H9 (cell line): ENCODE data around the gene BCAS3. TPM values are rescaled to one million over a fixed set of nuclear protein-coding genes. Genes with fewer than 3 reads are reported as not detected.

ENCODE experiments used
- DNase-seq: peaks from one replicate; pipeline ENCODE4 v3.0.0-alpha.2; 2017
- H2AFZ ChIP-seq: one replicate; pipeline ENCODE4 v1.6.1; 2013; ENCODE audit warnings: mild to moderate bottlenecking, low read length, control low read depth, moderate library complexity
- H2AK5ac ChIP-seq: 2 replicates; pipeline ENCODE4 v1.6.1; 2013; ENCODE audit warnings: low read length, control low read depth, mixed read lengths; ENCODE audit not compliant: insufficient read length
- H2BK120ac ChIP-seq: one replicate; pipeline ENCODE4 v1.6.1; 2013; ENCODE audit warnings: low read depth, mild to moderate bottlenecking, low read length, control low read depth, inconsistent platforms; ENCODE audit not compliant: poor library complexity, severe bottlenecking
- H2BK12ac ChIP-seq: 2 replicates; pipeline ENCODE4 v1.6.1; 2013; ENCODE audit warnings: low read length, control low read depth, mixed read lengths, low read depth; ENCODE audit not compliant: insufficient read length
- H2BK15ac ChIP-seq: 2 replicates; pipeline ENCODE4 v1.6.1; 2013; ENCODE audit warnings: low read depth, low read length, control low read depth
- H2BK20ac ChIP-seq: one replicate; pipeline ENCODE4 v1.6.1; 2013; ENCODE audit warnings: low read depth, mild to moderate bottlenecking, low read length, control low read depth, inconsistent platforms; ENCODE audit not compliant: poor library complexity, severe bottlenecking
- H2BK5ac ChIP-seq: 2 replicates; pipeline ENCODE4 v1.6.1; 2013; ENCODE audit warnings: low read length, control low read depth, mixed read lengths; ENCODE audit not compliant: insufficient read length
- H3K14ac ChIP-seq: 2 replicates; pipeline ENCODE4 v1.6.1; 2013; ENCODE audit warnings: low read length, control low read depth; ENCODE audit not compliant: insufficient read depth
- H3K18ac ChIP-seq: 2 replicates; pipeline ENCODE4 v1.6.1; 2013; ENCODE audit warnings: low read depth, mild to moderate bottlenecking, mixed read lengths, low read length, control low read depth; ENCODE audit not compliant: insufficient read length
- H3K23ac ChIP-seq: 2 replicates; pipeline ENCODE4 v1.6.1; 2013; ENCODE audit warnings: low read length, control low read depth, mixed read lengths, low read depth; ENCODE audit not compliant: insufficient read length
- H3K23me2 ChIP-seq: 2 replicates; pipeline ENCODE4 v1.6.1; 2013; ENCODE audit warnings: low read depth, mild to moderate bottlenecking, mixed read lengths, low read length, control low read depth; ENCODE audit not compliant: insufficient read length, poor library complexity, severe bottlenecking
- H3K27ac ChIP-seq: 2 replicates; pipeline ENCODE4 v1.5.1; 2013; ENCODE audit warnings: low read length, control low read depth, mixed read lengths, low read depth; ENCODE audit not compliant: insufficient read length
- H3K27me3 ChIP-seq: 2 replicates; pipeline ENCODE4 v1.6.1; 2013; ENCODE audit warnings: low read length, control low read depth, inconsistent platforms; ENCODE audit not compliant: insufficient read depth
- H3K4ac ChIP-seq: 2 replicates; pipeline ENCODE4 v1.6.1; 2013; ENCODE audit warnings: low read depth, mild to moderate bottlenecking, control low read depth, inconsistent platforms, low read length, moderate library complexity
- H3K4me1 ChIP-seq: 2 replicates; pipeline ENCODE4 v1.6.1; 2013; ENCODE audit warnings: low read length, control low read depth, inconsistent platforms; ENCODE audit not compliant: insufficient read depth
- H3K4me2 ChIP-seq: 2 replicates; pipeline ENCODE4 v1.6.1; 2013; ENCODE audit warnings: low read length, control low read depth, mixed read lengths; ENCODE audit not compliant: insufficient read length, insufficient read depth
- H3K56ac ChIP-seq: 2 replicates; pipeline ENCODE4 v1.6.1; 2013; ENCODE audit warnings: low read depth, mild to moderate bottlenecking, mixed read lengths, low read length, control low read depth; ENCODE audit not compliant: insufficient read length
- H3K79me1 ChIP-seq: 2 replicates; pipeline ENCODE4 v1.6.1; 2013; ENCODE audit warnings: low read depth, mild to moderate bottlenecking, moderate library complexity, low read length, control low read depth, inconsistent platforms; ENCODE audit not compliant: insufficient read depth, poor library complexity, severe bottlenecking
- H3K79me2 ChIP-seq: 2 replicates; pipeline ENCODE4 v1.6.1; 2013; ENCODE audit warnings: low read length, control low read depth, inconsistent platforms; ENCODE audit not compliant: insufficient read depth
- H3K9ac ChIP-seq: 2 replicates; pipeline ENCODE4 v1.6.1; 2013; ENCODE audit warnings: low read length, control low read depth, mixed read lengths; ENCODE audit not compliant: insufficient read length; ENCODE audit errors: extremely low read depth
- H3K9me3 ChIP-seq: one replicate; pipeline ENCODE4 v1.6.1; 2013; ENCODE audit warnings: low read depth, low read length, inconsistent platforms; ENCODE audit not compliant: control insufficient read depth
- H3T11ph ChIP-seq: one replicate; pipeline ENCODE4 v1.6.1; 2013; ENCODE audit warnings: mild to moderate bottlenecking, low read length, control low read depth, inconsistent platforms
- H4K20me1 ChIP-seq: one replicate; pipeline ENCODE4 v1.6.1; 2013; ENCODE audit not compliant: control insufficient read depth, insufficient read length, insufficient read depth
- H4K5ac ChIP-seq: 2 replicates; pipeline ENCODE4 v1.6.1; 2013; ENCODE audit warnings: low read depth, mild to moderate bottlenecking, mixed read lengths, low read length, control low read depth; ENCODE audit not compliant: insufficient read length
- H4K8ac ChIP-seq: replicated peaks from 2 replicates; pipeline ENCODE4 v1.6.1; 2013; ENCODE audit warnings: low read length, control low read depth, mixed read lengths, low read depth; ENCODE audit not compliant: insufficient read length
- H4K91ac ChIP-seq: 2 replicates; pipeline ENCODE4 v1.6.1; 2013; ENCODE audit warnings: low read depth, mild to moderate bottlenecking, moderate library complexity, mixed read lengths, low read length, control low read depth; ENCODE audit not compliant: insufficient read length
- H3K27ac Mint-ChIP-seq, 3 experiments: 2 replicates in 2 of 3; 3 replicates in 1 of 3; pipeline ENCODE4 v1.8.0; 2020 to 2021; ENCODE audit warnings: mixed read lengths in 3 of 3, mild to moderate bottlenecking in 1 of 3, moderate library complexity in 1 of 3
- H3K27me3 Mint-ChIP-seq: 2 replicates; pipeline ENCODE4 v1.8.0; 2021; ENCODE audit warnings: low read depth, mild to moderate bottlenecking, moderate library complexity, mixed read lengths
- H3K36me3 Mint-ChIP-seq, 3 experiments: 2 replicates in 2 of 3; 3 replicates in 1 of 3; pipeline ENCODE4 v1.8.0; 2020 to 2021; ENCODE audit warnings: low read depth in 3 of 3, mixed read lengths in 3 of 3; ENCODE audit not compliant: insufficient read depth in 1 of 3
- H3K4me1 Mint-ChIP-seq, 2 experiments: 2 replicates each; pipeline ENCODE4 v1.8.0; 2020; ENCODE audit warnings: mixed read lengths in 2 of 2
- H3K4me3 Mint-ChIP-seq, 2 experiments: 2 replicates in 1 of 2; 3 replicates in 1 of 2; pipeline ENCODE4 v1.8.0; 2020 to 2021; ENCODE audit warnings: mild to moderate bottlenecking in 2 of 2, mixed read lengths in 2 of 2, moderate library complexity in 1 of 2
- H3K9me3 Mint-ChIP-seq, 2 experiments: 2 replicates in 1 of 2; 3 replicates in 1 of 2; pipeline ENCODE4 v1.8.0; 2020; ENCODE audit warnings: mild to moderate bottlenecking in 2 of 2, mixed read lengths in 2 of 2, moderate library complexity in 1 of 2
- CTCF ChIP-seq: fragments of 200-600 bp; sonication (generic); conservative IDR thresholded peaks from 3 replicates; pipeline ENCODE4 v1.8.0; 2021; ENCODE audit warnings: antibody characterized with exemption, mild to moderate bottlenecking
- WGBS: extraction: QIAGEN DNeasy Blood & Tissue Kit; methylation state at CpG from one replicate; pipeline ENCODE4 v1.1.7; 2013; ENCODE audit warnings: missing lambda C conversion rate, low lambda C conversion rate, mixed read lengths; ENCODE audit not compliant: insufficient read length; ENCODE audit errors: extremely low coverage; 5-methylcytosine and 5-hydroxymethylcytosine counted together
- total RNA-seq: library from RNA; stranded (reverse); gene quantifications from 2 replicates; pipeline ENCODE4 v1.2.1, GENCODE V29; 2021

Gene BCAS3
- total RNA-seq, 1 experiment from 2014 or later, result 22.4 TPM

GRCh38 chr17:61136296-61136695, 458.6 kb downstream of the BCAS3 start:
- no peaks in the 10 kb centered on the region for H4K20me1 ChIP-seq
- Mint-ChIP-seq H3K9me3 (no peaks in the 10 kb centered on the region), H3K4me3 (no peak overlapping the region), H3K36me3 (no peaks in the 10 kb centered on the region), H3K4me1 (0 out of 4 replicates have a peak, but pooled peaks cover 0 to 2% of the 10 kb centered on the region in 2 experiments), H3K27ac (no peak overlapping the region; a peak in 1 of 7 replicates), H3K27me3 (no peaks in the 10 kb centered on the region)
- no peak overlapping the region for H4K8ac ChIP-seq
- H2BK5ac ChIP-seq, result no peak overlapping the region
- no peak overlapping the region for H3K4ac ChIP-seq
- no peaks in the 10 kb centered on the region for H3K4me1 ChIP-seq
- DNase-seq, result no peak
- WGBS, result no CpG with 5 or more reads among the region's 7 CpGs
- H3K23ac ChIP-seq, result no peak overlapping the region
- no peak overlapping the region for H2BK20ac ChIP-seq
- no peaks in the 10 kb centered on the region for H3K27me3 ChIP-seq
- no peak overlapping the region for H3T11ph ChIP-seq
- no peak overlapping the region for H2BK120ac ChIP-seq
- H2AFZ ChIP-seq, result no peak overlapping the region
- H2BK15ac ChIP-seq, result no peak overlapping the region
- no peak overlapping the region for H3K18ac ChIP-seq
- H3K9me3 ChIP-seq, result no peaks in the 10 kb centered on the region
- H3K56ac ChIP-seq, result no peak overlapping the region
- no peak overlapping the region for H3K9ac ChIP-seq
- no peak overlapping the region for H2BK12ac ChIP-seq
- no peaks in the 10 kb centered on the region for H3K79me2 ChIP-seq
- no peak overlapping the region for H3K14ac ChIP-seq
- no peak overlapping the region for H2AK5ac ChIP-seq
- no peak overlapping the region for H3K4me2 ChIP-seq
- no peaks in the 10 kb centered on the region for H3K23me2 ChIP-seq
- H3K79me1 ChIP-seq, result no peaks in the 10 kb centered on the region
- H3K27ac ChIP-seq, result no peak overlapping the region
- H4K5ac ChIP-seq, result no peak overlapping the region
- TF ChIP-seq CTCF, result no peak
- no peak overlapping the region for H4K91ac ChIP-seq
